ENCODE results near the gene CMYA5.
A peak's percentile ranks its signal among the peaks of the same experiment; 100 is the strongest.
"Not testable (repeated sequence)": the region's sequence is repeated elsewhere in the genome, so short reads cannot be mapped to it uniquely, and the experiment has no call there.

Gene CMYA5

GRCh38 chr5:79774171-79774854 lies 84.7 kb downstream of the CMYA5 start:
- peak; percentile 53 for TF ChIP-seq CTCF (conservative IDR thresholded peaks at IDR 0.05; ENCODE audit: low read depth, low read length)
- H3K4me3 ChIP-seq (ENCODE audit: low read length), result no peak overlapping the region
- no peak for DNase-seq (ENCODE audit: low read depth)

- TF ChIP-seq CTCF (conservative IDR thresholded peaks at IDR 0.05; ENCODE audit: low read depth, low read length), result no peak
- no peak for DNase-seq (ENCODE audit: low read depth)
- no peak overlapping the region for H3K4me3 ChIP-seq (ENCODE audit: low read length)
Observed at GRCh38 chr5:79774855-79775237, 85.2 kb downstream of the CMYA5 start.

DNA sequence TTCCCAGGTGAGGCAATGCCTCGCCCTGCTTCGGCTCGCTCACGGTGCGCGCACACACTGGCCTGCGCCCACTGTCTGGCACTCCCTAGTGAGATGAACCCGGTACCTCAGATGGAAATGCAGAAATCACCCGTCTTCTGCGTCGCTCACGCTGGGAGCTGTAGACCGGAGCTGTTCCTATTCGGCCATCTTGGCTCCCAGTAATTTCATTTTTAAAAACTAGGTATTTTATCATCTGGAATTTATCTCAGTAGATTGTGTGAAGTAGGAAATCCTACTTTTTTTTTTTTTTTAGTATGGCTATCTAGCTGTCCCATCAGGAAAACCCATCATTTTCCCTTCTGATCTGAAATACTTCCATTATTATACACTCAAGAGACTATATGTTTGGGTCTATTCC lies 95.1 kb downstream of the CMYA5 start:
- not testable (repeated sequence) for H3K4me3 ChIP-seq (ENCODE audit: low read length); DNase-seq (ENCODE audit: low read depth)

GRCh38 chr5:79785983-79786382 lies 96.3 kb downstream of the CMYA5 start:
- DNase-seq (ENCODE audit: low read depth), result no peak
- H3K4me3 ChIP-seq (ENCODE audit: low read length), result no peak overlapping the region
- no peak for TF ChIP-seq CTCF (conservative IDR thresholded peaks at IDR 0.05; ENCODE audit: low read depth, low read length)

- DNase-seq (ENCODE audit: low read depth), result no peak
- no peak for TF ChIP-seq CTCF (conservative IDR thresholded peaks at IDR 0.05; ENCODE audit: low read depth, low read length)
- no peak overlapping the region for H3K4me3 ChIP-seq (ENCODE audit: low read length)
Observed at GRCh38 chr5:79787448-79787847, 97.8 kb downstream of the CMYA5 start.

- no peak for DNase-seq (ENCODE audit: low read depth)
- H3K4me3 ChIP-seq (ENCODE audit: low read length), result no peak overlapping the region
- TF ChIP-seq CTCF (conservative IDR thresholded peaks at IDR 0.05; ENCODE audit: low read depth, low read length), result no peak
Observed at GRCh38 chr5:79791843-79792242, 102.2 kb downstream of the CMYA5 start.

DNA sequence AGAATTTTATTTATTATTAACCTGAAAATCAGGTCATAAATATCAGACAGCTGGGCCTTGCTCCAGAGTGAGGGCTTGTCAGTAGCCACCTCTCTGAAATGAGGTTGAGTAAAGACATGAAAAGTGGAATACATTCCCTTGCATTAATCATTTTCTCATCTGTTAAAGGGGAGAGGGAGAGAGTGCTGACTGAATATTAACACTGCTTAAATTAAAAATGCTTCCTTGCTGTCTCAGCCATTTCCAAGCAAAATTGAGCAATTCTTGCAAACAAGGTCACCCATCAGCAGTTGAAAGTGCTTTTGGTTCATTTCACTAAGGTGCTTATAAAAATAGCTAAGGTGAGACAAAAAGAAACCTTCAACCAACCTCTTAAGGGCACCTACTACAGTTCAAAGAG lies 102.8 kb downstream of the CMYA5 start:
- H3K4me3 ChIP-seq (ENCODE audit: low read length), result no peak overlapping the region
- no peak for DNase-seq (ENCODE audit: low read depth)
- TF ChIP-seq CTCF (conservative IDR thresholded peaks at IDR 0.05; ENCODE audit: low read depth, low read length), result no peak

Data from retinal pigment epithelial cell (primary cell).